Body of pancreas (tissue), 4 donors: ENCODE results near the gene CSTF1.

Experiments
- CTCF ChIP-seq, 7 experiments: fragments of 450-650 bp in 4 of 7; fragments of 200-600 bp in 3 of 7; sonication (generic) in 3 of 7; IDR thresholded peaks; one replicate each; pipeline ENCODE4 v1.5.1; 2016 to 2019; ENCODE audit warnings: antibody characterized with exemption in 7 of 7
- POLR2A ChIP-seq, 3 donors: fragments of 450-650 bp; IDR thresholded peaks; one replicate each; pipeline ENCODE4 v1.6.1; 2016; ENCODE audit warnings: antibody characterized with exemption in 3 of 3, mild to moderate bottlenecking in 2 of 3

- TF ChIP-seq CTCF (IDR thresholded peaks at IDR 0.05) (no peak), POLR2A (IDR thresholded peaks at IDR 0.05) (no peak)
These were observed 52.7 kb downstream of the CSTF1 start for GRCh38 chr20:56445130-56445529.
